HG03558 (cell line): ENCODE results near the gene CYP4F22.
"Not testable (repeated sequence)": the region's sequence is repeated elsewhere in the genome, so short reads cannot be mapped to it uniquely, and the experiment has no call there.

Experiments
- ATAC-seq: cut with Tn5 transposase; IDR thresholded peaks from one replicate; pipeline ENCODE4 v1.9.1; 2021; ENCODE audit warnings: moderate number of reproducible peaks; ENCODE audit not compliant: unreplicated experiment; ENCODE audit errors: extremely low read depth

Gene CYP4F22

GRCh38 chr19:15488489-15489226 is 19.7 kb upstream of the CYP4F22 start:
- ATAC-seq, result no peak

DNA sequence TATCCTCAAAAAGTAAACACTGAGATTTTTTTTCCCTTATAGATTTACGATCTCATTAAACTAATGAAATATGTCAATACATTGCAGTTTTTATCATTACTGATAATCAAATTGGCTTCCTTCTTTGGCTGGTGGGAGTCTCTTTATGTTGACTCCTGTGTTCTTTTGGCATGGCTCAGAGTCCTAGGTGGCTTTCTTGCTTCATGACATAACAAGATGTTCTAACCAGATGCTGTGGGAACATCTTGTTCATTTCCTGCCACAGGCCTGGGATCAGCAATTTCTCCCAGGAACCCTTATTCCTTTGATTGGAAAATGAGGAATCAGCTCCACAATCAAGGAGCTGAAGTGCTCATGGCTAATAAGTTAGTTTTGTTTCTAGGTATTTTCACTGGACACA is 13.2 kb upstream of the CYP4F22 start:
- no peak for ATAC-seq

- ATAC-seq, result no peak
Measured at GRCh38 chr19:15498156-15498858, 10.0 kb upstream of the CYP4F22 start.

GRCh38 chr19:15498910-15499309 is 9.4 kb upstream of the CYP4F22 start:
- no peak for ATAC-seq

GRCh38 chr19:15501596-15501995 is 6.7 kb upstream of the CYP4F22 start:
- no peak for ATAC-seq

GRCh38 chr19:15502264-15502663 is 6.1 kb upstream of the CYP4F22 start:
- no peak for ATAC-seq

GRCh38 chr19:15506074-15506571 is 2.2 kb upstream of the CYP4F22 start:
- ATAC-seq, result no peak

DNA sequence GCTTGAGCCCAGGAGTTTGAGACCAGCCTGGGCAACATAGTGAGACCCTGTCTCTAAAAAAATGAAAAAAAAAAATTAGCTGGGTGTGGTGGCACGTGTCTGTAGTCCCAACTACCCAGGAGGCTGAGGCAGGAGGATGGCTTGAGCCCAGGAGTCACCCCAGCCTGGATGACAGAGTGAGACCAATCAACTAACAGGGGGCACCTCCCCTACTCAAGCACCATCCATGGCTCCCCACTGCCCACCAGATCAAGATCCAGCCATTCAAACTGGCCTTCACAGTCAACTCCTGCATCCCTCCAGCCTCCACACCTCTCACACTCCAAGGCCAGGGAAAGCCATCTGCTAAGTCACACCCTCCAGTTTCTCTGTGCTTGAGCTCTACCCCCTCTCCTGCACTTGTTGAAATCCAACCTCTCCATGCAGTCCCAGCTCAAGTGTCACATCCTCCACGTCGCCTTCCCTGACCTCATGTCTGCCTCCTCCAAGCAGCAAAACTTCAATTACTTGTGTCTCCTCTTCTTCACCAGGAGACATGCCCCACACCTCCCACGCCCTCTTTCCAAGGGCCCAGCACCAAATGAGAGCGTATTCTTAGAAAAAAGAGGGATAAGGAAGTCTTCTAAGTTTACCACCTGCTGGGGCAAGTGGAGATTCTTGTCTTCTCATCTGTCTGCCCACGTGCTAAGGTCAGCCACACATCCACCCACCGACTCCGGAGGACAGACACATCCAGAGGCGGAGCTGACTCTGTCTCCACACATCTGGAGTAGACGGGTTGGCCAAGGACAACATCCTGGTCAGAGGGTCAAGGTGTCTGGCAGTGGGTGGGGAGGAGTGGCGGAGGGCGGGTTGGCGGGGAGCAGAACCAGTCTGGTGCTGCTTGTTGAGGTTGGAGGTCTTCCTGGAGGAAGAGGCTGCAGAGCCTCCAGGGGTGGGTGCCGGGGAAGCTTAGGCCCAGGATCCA is 974 bp upstream of the CYP4F22 start:
- ATAC-seq, result no peak

DNA sequence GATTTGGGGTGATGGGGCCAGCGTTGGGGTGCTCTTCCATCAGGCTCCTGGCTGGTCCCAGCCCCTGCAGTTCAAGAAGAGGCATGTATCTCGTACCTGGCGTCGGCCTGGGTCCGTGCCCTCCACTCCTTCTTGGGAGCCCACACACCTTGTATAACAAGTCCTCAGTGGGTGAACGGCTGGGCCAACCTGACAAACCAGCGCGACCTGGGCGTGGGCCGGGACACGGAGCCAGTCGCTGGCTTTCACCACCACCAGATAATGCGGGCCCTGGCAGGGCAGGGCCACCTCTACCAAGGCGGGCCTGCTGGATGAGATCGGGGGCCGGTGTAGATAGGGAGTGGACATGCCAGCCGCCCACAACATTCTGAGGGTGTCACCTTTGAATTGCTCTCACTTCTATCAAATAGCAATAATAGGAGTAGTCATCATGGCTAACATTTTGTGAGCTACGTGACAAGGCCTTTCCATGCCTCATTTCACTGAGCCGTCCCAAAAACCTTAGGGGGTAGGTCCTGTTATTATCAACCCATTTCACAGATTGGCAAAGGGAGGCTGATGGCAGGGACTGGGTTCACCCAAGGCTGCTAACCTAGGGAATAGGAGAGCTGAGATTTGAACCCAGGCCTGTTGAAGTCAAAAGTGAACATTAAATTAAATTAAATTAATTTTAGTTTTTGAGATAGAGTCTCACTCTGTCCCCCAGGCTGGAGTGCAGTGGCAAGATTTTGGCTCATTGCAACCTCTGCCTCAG is 3.5 kb downstream of the CYP4F22 start:
- no peak for ATAC-seq

DNA sequence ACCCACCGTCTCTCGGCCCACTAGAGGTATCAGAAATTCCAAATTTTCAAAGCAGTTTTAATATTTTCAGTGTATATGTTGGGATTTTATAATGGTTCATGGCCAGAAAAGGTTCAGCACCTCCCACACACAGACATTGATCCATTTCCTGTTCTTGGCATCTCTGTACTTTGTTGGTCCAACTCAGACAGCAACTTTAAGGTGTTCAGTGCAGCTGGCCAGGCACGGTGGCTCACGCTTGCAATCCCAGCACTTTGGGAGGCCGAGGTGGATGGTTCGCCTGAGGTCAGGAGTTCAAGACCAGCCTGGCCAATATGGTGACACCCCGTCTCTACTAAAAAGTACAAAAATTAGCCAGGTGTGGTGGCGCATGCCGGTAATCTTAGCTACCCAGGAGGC is 6.9 kb downstream of the CYP4F22 start:
- ATAC-seq, result not testable (repeated sequence)

DNA sequence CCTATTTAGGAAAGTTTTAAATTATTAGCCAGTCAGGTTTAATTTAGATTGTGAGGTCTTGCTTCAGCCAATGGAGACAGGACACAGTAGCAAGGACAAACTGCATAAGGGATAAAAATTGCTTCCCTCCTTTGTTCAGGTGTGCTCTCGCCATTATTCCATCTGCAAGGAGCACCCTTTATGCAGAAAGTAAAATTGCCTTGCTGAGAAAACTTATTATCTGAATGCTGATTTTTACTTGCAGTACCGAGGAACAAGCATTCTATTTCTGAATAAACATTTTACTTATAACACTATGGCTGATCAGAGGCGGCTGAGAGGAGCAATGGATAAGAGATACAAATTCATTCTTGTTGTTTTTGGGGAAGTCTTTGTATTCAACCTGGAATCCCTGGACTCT is 8.0 kb downstream of the CYP4F22 start:
- no peak for ATAC-seq

GRCh38 chr19:15517778-15518177 is 9.5 kb downstream of the CYP4F22 start:
- ATAC-seq, result no peak

- no peak for ATAC-seq
Measured at GRCh38 chr19:15519433-15519976, 11.2 kb downstream of the CYP4F22 start.

DNA sequence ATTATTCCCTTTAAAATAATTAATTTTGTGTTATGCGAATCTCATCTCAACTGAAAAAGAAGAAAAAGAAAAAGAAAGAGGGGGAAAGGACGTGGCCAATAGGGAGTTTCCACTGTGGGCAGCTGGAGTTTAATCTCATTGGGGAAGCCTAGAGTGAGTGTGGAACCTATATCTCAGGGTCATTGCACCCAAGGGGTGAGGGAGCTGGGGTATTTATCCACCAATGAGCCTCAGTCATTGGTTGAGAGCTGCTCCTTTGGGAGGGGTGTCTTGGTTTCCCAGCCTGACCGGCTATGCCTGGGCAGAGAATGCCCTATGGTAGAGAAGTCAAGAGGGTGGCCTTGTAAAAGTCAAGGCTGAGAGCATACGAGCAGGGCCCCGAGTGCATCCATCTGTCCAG is 16.5 kb downstream of the CYP4F22 start:
- no peak for ATAC-seq

DNA sequence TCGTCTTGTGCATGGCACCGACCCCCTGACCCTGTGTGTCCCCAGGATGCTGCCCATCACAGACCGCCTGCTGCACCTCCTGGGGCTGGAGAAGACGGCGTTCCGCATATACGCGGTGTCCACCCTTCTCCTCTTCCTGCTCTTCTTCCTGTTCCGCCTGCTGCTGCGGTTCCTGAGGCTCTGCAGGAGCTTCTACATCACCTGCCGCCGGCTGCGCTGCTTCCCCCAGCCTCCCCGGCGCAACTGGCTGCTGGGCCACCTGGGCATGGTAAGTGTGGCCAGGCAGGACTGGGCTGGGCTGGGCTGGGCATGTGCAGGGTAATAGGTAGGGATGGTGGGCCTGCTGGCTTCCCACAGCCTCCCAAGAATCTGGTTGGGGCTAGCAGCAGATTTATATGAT is 17.0 kb downstream of the CYP4F22 start:
- ATAC-seq, result no peak

DNA sequence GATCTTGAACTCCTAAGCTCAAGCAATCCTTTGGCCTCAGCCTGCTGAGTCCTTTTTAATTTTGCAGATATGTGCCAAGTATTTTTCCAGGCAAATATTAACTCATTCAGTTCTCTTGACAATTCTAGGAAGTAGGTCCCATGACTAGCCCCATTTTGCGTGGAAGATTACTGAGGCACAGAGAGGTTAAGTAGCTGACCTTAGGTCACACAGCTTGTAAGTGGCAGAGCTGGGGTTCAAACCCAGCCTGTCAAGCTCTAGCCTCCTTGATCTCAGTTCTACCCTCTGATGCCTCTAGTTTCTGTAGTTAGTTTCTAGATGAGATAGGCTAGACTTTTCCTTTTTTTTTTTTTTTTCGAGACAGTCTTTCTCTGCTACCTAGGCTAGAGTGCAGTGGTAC is 18.1 kb downstream of the CYP4F22 start:
- no peak for ATAC-seq

GRCh38 chr19:15527705-15528104 is 19.4 kb downstream of the CYP4F22 start:
- no peak for ATAC-seq

GRCh38 chr19:15529774-15530372 is 21.5 kb downstream of the CYP4F22 start:
- ATAC-seq, result no peak

DNA sequence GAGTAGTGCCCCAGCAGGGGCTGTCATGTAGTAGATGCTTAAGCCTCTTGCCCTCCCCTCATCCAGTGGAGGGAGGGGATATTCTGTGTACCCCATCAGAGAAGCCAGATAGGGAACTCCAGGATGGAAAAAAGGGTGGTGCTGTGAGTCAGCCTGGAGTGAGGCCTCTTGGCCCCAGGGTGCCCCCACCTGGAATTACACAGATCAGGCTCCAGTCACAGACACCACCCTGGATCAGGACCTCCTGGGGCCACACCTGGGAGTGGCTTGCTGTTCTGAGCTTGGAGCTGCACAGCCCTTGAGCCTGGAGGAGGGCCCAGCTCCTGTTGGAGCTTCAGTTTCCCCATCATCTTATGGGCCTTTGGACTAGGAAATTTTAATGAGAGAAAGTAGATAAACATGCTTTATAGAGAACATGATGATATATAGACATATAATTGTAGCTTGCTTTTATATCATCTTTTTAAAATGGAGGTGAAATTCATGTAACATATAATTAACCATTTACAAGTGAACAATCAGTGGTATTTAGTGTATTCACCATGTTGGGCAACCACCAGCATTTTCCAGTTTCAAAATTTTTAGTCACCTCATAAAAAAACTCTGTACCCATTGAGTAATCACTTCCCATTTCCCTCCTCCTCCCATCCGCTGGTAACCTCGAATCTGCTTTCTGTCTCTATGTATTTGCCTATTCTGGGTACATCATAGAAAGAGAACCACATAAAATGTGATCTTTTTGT is 24.6 kb downstream of the CYP4F22 start:
- no peak for ATAC-seq
